K562 (cell line): Measurements from ENCODE around the gene IPCEF1. TPM values are rescaled to one million over a fixed set of nuclear protein-coding genes. Genes with fewer than 3 reads are reported as not detected.

Experiments
- MAFK ChIP-seq: IDR thresholded peaks from 2 replicates; pipeline ENCODE4 v1.6.1; 2011; ENCODE audit warnings: low read length, improper control_type of control experiment
- NFE2L1 ChIP-seq: fragments of 450-650 bp; IDR thresholded peaks from 2 replicates; pipeline ENCODE4 v1.6.1; 2016; ENCODE audit warnings: missing genetic modification characterization, low read depth, mild to moderate bottlenecking, missing compliant biosample characterization, moderate library complexity, borderline replicate concordance
- PTBP1 ChIP-seq: fragments of 200-400 bp; formaldehyde crosslinking; IDR thresholded peaks from 2 replicates; pipeline ENCODE4 v1.6.1; 2017; ENCODE audit warnings: low read depth, low read length
- RNF219 ChIP-seq: fragments of 250-450 bp; sonication (Bioruptor Pico); IDR thresholded peaks from 2 replicates; pipeline ENCODE4 v1.5.0; 2022; ENCODE audit warnings: mild to moderate bottlenecking
- SAFB ChIP-seq: fragments of 200-400 bp; formaldehyde crosslinking; IDR thresholded peaks from 2 replicates; pipeline ENCODE4 v1.6.1; 2017; ENCODE audit warnings: low read depth, low read length, borderline replicate concordance
- ZBTB11 ChIP-seq, 3 experiments: fragments of 200-800 bp in 1 of 3; fragments of 250-450 bp in 1 of 3; fragments of 450-650 bp in 1 of 3; sonication (Bioruptor Pico) in 1 of 3; sonication (Bioruptor generic) in 1 of 3; formaldehyde crosslinking in 1 of 3; IDR thresholded peaks; 2 replicates each; pipeline versions ENCODE4 v1.6.1 to v1.8.0; 2016 to 2022; ENCODE audit warnings: mild to moderate bottlenecking in 2 of 3, missing genetic modification characterization in 2 of 3, missing compliant biosample characterization in 1 of 3, moderate library complexity in 1 of 3
- ZC3H11A ChIP-seq: IDR thresholded peaks from 2 replicates; pipeline ENCODE4 v1.6.1; 2012; ENCODE audit warnings: low read depth, low read length, improper control_type of control experiment
- polyA plus RNA-seq, 8 experiments: library from polyadenylated mRNA; depleted of rRNA in 4 of 8; stranded (reverse) in 5 of 8; unstranded in 3 of 8; fragments of >200 nt; fragmentation: Nextera tagmentation in 2 of 8; fragmentation: Illumina TruSeq in 1 of 8; extraction: Ambion mirVana in 2 of 8; extraction: Trizol in 1 of 8; gene quantifications; 2 replicates each; pipeline versions ENCODE4 v1.2.1 to v1.2.3, GENCODE V29; 2011 to 2014; ENCODE audit warnings: inconsistent platforms in 1 of 8, missing spikeins in 1 of 8
- total RNA-seq, 7 experiments: library from RNA; depleted of rRNA in 6 of 7; stranded (reverse); fragments of >200 nt in 6 of 7; fragmentation: Illumina TruSeq in 2 of 7; extraction: Trizol in 2 of 7; gene quantifications; 2 replicates each; pipeline versions ENCODE4 v1.2.1 to v1.2.3, GENCODE V29; 2011 to 2021; ENCODE audit warnings: low replicate concordance in 1 of 7

IPCEF1 gene
- total and polyA plus RNA-seq, 9 of the 15 experiments (the other 6 are each of a cell fraction or from before 2014, with no cell fraction given) = 0.14 to 0.18 TPM; not detected in 7

- TF ChIP-seq MAFK (no peak), ZC3H11A (no peak), ZBTB11 (CRISPR knock-in tag; IDR thresholded peaks at IDR 0.05) (no peak), PTBP1 (no peak), NFE2L1 (tag) (no peak), RNF219 (CRISPR knock-in tag) (no peak), SAFB (no peak)
- TF ChIP-seq, all 486 proteins: peak for 0
Measured at GRCh38 chr6:154277629-154278017, 79.0 kb downstream of the IPCEF1 start (continued).
